ENCODE results near the gene GLOD4. TPM values are rescaled to one million over a fixed set of nuclear protein-coding genes. Genes with fewer than 3 reads are reported as not detected.

GLOD4 gene
- total and polyA plus RNA-seq, 9 donors, result 22.1 to 90.6 (median 46.0) TPM

- H3K4me1 ChIP-seq (ENCODE audit: insufficient read depth), result no peaks in the 10 kb centered on the region
- DNase-seq, result no peak
- 90 to 92% (median 91%) methylated on average over 39 of the region's 39 CpGs for WGBS, 3 donors
- no peaks in the 10 kb centered on the region for H3K36me3 ChIP-seq
- H3K27ac ChIP-seq, result no peak overlapping the region
- no peaks in the 10 kb centered on the region for H3K27me3 ChIP-seq
- TF ChIP-seq CTCF (IDR thresholded peaks at IDR 0.05), result no peak
- no peak for TF ChIP-seq EP300 (IDR thresholded peaks at IDR 0.05)
- TF ChIP-seq POLR2A (IDR thresholded peaks at IDR 0.05), result no peak
- H3K4me3 ChIP-seq, result no peak overlapping the region
- intact Hi-C loops (cut with DNase I), result loop anchor here in 1 of 4 donors (10.0 kb wide), 1 partner anchor 254 kb away; no protein-coding TSS in a partner anchor
- no peaks in the 10 kb centered on the region for H3K9me3 ChIP-seq
Observed at GRCh38 chr17:800446-801242, 18.6 kb upstream of the GLOD4 start.

GRCh38 chr17:799261-799660 lies 17.2 kb upstream of the GLOD4 start:
- DNase-seq, result no peak
- WGBS, 3 donors, result 74 to 83% (median 81%) methylated on average over 11 of the region's 11 CpGs

GRCh38 chr17:798246-798645 lies 16.2 kb upstream of the GLOD4 start:
- DNase-seq, result no peak
- intact Hi-C loops (cut with DNase I), result loop anchor here in 1 of 4 donors (5.0 kb wide), 1 partner anchor 184 kb away; no protein-coding TSS in a partner anchor
- Histone ChIP-seq H3K9me3 (no peaks in the 10 kb centered on the region), H3K27ac (no peak overlapping the region), H3K36me3 (no peaks in the 10 kb centered on the region), H3K4me3 (no peak overlapping the region), H3K27me3 (no peaks in the 10 kb centered on the region), H3K4me1 (ENCODE audit: insufficient read depth) (no peaks in the 10 kb centered on the region)
- 60 to 72% (median 70%) methylated on average over 11 of the region's 11 CpGs for WGBS, 3 donors
- no peak for TF ChIP-seq POLR2A (IDR thresholded peaks at IDR 0.05)
- TF ChIP-seq EP300 (IDR thresholded peaks at IDR 0.05), result no peak
- no peak for TF ChIP-seq CTCF (IDR thresholded peaks at IDR 0.05)

More at GRCh38 chr17:799261-799660, 17.2 kb upstream of the GLOD4 start:
- Histone ChIP-seq H3K9me3 (no peaks in the 10 kb centered on the region), H3K36me3 (no peaks in the 10 kb centered on the region), H3K27me3 (no peaks in the 10 kb centered on the region), H3K4me3 (no peak overlapping the region), H3K4me1 (ENCODE audit: insufficient read depth) (no peaks in the 10 kb centered on the region), H3K27ac (no peak overlapping the region)
- no peak for TF ChIP-seq CTCF (IDR thresholded peaks at IDR 0.05)
- TF ChIP-seq EP300 (IDR thresholded peaks at IDR 0.05), result no peak
- TF ChIP-seq POLR2A (IDR thresholded peaks at IDR 0.05), result no peak
- intact Hi-C loops (cut with DNase I), result loop anchor here in 1 of 4 donors (5.0 kb wide), 1 partner anchor 183 kb away; no protein-coding TSS in a partner anchor

DNA sequence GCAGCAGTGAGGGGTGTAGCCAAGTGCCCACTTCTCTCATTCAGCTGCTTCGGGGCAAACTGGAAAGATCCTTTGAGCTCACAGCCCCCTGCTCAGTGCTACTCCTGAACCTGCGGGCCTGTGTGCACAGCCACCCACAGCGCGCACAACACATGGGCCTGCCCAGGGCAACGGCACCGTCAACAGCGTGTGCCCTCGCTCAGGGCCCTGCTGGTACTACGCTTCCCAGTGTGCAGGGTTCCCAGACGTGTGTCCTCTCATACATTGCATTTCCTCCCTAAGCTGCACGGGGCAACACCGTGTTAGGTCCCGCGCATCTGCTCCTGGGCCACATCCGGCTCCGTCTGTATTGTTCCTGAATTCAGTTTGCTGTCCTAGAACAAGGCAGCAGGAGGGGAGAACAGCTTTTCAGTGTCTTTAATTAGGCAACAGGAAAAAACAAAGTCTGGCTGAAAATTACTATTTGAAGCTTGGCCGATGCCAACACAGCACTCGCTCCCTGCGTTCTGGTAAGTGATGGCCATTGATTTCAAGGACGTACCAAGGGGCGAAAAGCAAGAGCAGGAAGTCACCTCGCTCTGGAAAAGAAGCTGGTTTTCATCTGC lies 15.3 kb upstream of the GLOD4 start:
- Histone ChIP-seq H3K9me3 (no peaks in the 10 kb centered on the region), H3K36me3 (no peaks in the 10 kb centered on the region), H3K27me3 (no peaks in the 10 kb centered on the region), H3K4me1 (ENCODE audit: insufficient read depth) (no peaks in the 10 kb centered on the region), H3K4me3 (no peak overlapping the region), H3K27ac (no peak overlapping the region)
- intact Hi-C loops (cut with DNase I), result loop anchor here in 2 of 4 donors (2.0 to 5.0 kb wide), 2 partner anchors 183 to 185 kb away; no protein-coding TSS in a partner anchor
- WGBS, 3 donors, result 76 to 86% (median 84%) methylated on average over 22 of the region's 22 CpGs
- no peak for DNase-seq
- TF ChIP-seq CTCF (IDR thresholded peaks at IDR 0.05), result no peak
- TF ChIP-seq EP300 (IDR thresholded peaks at IDR 0.05), result no peak
- no peak for TF ChIP-seq POLR2A (IDR thresholded peaks at IDR 0.05)

Measured in ovary (tissue), 9 donors.